SK-N-MC (cell line): ENCODE measurements around the gene GLG1.

ENCODE experiments used
- EZH2 ChIP-seq: fragments of 200-600 bp; sonication (generic); IDR thresholded peaks from one replicate; pipeline ENCODE4 v1.6.1; 2017; ENCODE audit warnings: antibody characterized with exemption
- FOXP2 ChIP-seq: optimal IDR thresholded peaks from 2 replicates; pipeline ENCODE3; 2011; ENCODE audit warnings: mild to moderate bottlenecking, moderate library complexity; ENCODE audit not compliant: insufficient read depth; ENCODE audit errors: extremely low read length, control extremely low read depth
- POLR2AphosphoS5 ChIP-seq: IDR thresholded peaks from 2 replicates; pipeline ENCODE4 v1.6.1; 2012; ENCODE audit warnings: mild to moderate bottlenecking, low read depth, low read length, borderline replicate concordance

DNA sequence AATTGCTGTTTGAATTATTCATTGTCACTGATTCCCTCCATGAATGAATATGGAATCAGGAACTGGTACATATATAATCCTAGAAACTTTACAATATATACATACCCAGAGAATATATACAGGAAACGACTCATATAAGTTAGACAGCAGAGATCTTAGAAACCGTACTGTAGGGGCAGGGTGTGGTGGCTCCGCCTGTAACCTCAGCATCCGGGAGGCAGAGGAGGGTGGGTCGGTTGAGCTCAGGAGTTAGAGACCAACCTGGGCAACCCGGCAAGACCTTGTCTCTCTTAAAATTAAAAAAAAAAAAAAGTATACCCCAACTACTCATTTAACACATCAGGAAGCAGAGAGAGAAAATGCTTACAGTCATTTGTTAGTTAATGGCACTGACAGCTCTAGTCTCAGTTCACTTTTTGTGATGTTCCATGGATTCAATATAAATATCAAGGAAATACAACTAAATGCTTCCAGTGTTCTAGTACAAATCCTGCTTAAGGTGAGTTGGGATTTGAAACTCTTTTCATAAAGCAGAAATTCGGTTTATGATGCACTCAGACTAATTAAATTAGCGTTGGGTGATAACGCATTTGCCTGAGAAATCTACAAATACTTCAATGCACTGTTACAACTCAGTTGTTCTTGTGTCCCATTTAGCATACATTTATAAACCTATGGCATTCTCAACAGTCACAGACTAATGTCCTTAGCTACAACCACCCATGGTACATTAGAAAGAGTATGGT, 5.6 kb downstream of the GLG1 start:
- TF ChIP-seq EZH2 (no peak), FOXP2 (no peak), POLR2AphosphoS5 (no peak)
